ENCODE measurements around the gene CCDC50.

CCDC50 gene

DNA sequence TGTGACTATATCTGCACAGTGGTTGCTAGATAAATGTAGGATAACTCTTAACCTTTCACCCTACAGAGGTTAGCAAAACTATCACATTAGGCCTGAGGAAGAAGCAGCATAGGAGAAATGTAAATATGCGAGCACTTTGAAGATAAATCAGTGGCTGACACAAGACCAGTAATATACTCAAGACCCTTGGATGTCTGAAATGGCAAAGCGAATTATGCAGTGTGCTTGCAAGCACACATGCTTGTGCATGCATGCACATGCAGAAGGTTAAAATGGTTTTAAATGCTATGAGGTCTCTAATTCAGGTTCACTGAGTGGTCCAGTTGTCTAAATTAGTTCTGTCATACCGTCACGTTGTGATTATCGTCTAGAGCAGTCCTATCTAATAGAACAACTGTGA lies 14.7 kb downstream of the CCDC50 start:
- Mint-ChIP-seq H3K27me3 (ENCODE audit: low read depth) (no peaks in the 10 kb centered on the region), H3K4me3 (no peak overlapping the region), H3K4me1 (peaks cover 8% of the 10 kb centered on the region), H3K9me3 (no peaks in the 10 kb centered on the region), H3K36me3 (ENCODE audit: low read depth) (no peaks in the 10 kb centered on the region), H3K27ac (peak overlapping the region in 1 of 3 experiments; percentile 9)
- TF ChIP-seq, protein P1, sequence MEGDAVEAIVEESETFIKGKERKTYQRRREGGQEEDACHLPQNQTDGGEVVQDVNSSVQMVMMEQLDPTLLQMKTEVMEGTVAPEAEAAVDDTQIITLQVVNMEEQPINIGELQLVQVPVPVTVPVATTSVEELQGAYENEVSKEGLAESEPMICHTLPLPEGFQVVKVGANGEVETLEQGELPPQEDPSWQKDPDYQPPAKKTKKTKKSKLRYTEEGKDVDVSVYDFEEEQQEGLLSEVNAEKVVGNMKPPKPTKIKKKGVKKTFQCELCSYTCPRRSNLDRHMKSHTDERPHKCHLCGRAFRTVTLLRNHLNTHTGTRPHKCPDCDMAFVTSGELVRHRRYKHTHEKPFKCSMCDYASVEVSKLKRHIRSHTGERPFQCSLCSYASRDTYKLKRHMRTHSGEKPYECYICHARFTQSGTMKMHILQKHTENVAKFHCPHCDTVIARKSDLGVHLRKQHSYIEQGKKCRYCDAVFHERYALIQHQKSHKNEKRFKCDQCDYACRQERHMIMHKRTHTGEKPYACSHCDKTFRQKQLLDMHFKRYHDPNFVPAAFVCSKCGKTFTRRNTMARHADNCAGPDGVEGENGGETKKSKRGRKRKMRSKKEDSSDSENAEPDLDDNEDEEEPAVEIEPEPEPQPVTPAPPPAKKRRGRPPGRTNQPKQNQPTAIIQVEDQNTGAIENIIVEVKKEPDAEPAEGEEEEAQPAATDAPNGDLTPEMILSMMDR (IDR thresholded peaks at IDR 0.05; ENCODE audit: unreplicated experiment in 3 of 3) = no peak

DNA sequence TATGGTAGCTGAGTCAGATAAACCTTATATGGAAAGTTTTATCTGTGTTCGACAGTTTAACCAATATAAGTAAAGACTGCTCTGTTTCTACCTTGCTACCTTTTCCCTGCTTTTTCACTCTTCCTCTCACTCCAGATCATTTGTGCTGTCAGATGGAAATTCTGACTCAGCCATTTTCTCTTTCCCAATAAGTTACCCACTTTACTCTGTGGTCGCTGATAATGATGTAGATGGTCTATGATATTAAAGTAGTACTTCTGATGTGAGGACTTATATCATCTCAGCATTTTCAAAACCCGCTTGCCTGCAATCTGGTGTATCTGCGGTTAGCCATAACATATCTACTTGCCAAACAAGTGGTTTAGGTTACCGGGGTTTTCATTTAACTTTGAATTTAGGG lies 16.1 kb downstream of the CCDC50 start:
- Mint-ChIP-seq H3K4me1 (peaks cover 9% of the 10 kb centered on the region), H3K36me3 (ENCODE audit: low read depth) (no peaks in the 10 kb centered on the region), H3K27ac (no peak overlapping the region), H3K4me3 (no peak overlapping the region), H3K9me3 (no peaks in the 10 kb centered on the region), H3K27me3 (ENCODE audit: low read depth) (no peaks in the 10 kb centered on the region)
- TF ChIP-seq, protein P1 (IDR thresholded peaks at IDR 0.05; ENCODE audit: unreplicated experiment in 3 of 3) = no peak

DNA sequence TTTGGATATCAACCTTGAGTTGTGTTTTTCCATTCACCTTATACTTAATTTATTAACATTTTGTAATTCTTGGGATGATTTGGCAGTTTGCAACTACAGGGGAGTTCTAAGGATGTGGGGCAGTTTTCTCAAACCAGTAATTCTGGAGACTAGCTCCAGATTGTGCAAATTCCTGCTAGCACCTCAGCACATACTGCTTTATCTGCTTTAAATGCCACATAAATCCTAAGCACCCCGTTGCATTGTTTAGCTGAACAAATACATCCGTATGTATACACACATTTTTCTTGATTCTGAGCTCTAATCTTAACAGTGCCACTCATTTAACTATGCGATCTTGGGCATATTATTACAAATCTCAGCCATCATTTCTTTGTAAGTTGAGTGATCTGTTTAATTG lies 18.0 kb downstream of the CCDC50 start:
- no peaks in the 10 kb centered on the region for H3K36me3 Mint-ChIP-seq (ENCODE audit: low read depth)
- H3K9me3 Mint-ChIP-seq = no peaks in the 10 kb centered on the region
- H3K4me3 Mint-ChIP-seq = no peak overlapping the region
- no peaks in the 10 kb centered on the region for H3K27me3 Mint-ChIP-seq (ENCODE audit: low read depth)
- H3K4me1 Mint-ChIP-seq = peaks cover 16% of the 10 kb centered on the region
- TF ChIP-seq, protein P1 (IDR thresholded peaks at IDR 0.05; ENCODE audit: unreplicated experiment in 3 of 3) = no peak
- no peak overlapping the region for H3K27ac Mint-ChIP-seq

DNA sequence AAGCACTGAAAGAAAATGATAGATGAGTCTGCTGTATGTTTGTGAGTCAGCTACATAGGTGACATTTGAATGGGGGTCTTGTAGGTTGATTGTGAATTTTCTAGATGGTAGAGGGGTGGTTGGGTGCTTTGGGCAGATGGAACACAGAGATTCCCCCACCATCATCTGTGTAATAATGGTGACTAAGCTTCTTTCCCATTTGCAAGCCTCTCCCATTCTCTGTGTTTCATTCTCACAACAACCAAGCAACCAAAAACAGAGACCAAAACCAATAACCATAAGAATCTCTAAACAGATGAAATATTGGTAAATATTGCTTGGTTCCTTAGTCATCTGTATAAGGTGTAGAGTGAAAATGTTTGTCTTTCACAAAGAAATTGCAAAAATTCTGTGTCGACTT lies 18.9 kb downstream of the CCDC50 start:
- no peaks in the 10 kb centered on the region for H3K27me3 Mint-ChIP-seq (ENCODE audit: low read depth)
- H3K9me3 Mint-ChIP-seq = no peaks in the 10 kb centered on the region

DNA sequence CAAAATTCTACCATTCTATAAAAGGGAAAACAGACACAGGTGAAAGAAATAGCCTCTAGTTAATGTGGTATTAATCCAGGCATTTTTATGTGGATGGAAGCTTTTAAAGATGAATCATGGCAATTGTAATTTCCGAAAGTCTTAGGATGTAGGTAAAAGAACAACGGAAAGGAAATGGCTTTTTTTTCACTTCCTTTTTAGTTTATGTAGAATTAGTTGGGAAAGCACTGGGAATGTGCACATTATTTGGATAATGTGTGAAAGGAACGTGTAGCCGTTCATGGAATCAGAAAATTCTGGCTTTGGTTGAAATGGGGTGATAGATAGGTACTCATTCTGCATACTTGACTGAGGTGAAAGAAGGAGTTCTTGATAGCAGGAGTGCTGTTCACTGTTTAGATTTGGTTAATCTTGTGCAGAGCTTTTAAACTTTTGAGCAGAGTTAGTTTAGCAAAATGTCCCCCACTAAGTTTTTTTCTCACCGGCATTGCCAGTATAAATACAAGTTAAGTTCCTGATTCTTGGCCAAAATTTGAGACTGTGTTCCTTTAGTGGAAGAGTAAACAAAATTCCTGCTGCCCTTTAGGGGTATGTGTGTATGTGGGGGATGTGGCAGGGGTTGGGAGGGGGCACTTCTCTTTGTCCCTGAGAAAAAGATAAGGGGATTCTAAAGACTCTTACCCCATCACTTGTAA lies 21.3 kb downstream of the CCDC50 start:
- peak overlapping the region; percentile 50 to 89 (median 73) for H3K27ac Mint-ChIP-seq
- TF ChIP-seq, protein P1 (IDR thresholded peaks at IDR 0.05; ENCODE audit: unreplicated experiment in 3 of 3) = no peak
- no peaks in the 10 kb centered on the region for H3K27me3 Mint-ChIP-seq (ENCODE audit: low read depth)
- no peaks in the 10 kb centered on the region for H3K36me3 Mint-ChIP-seq (ENCODE audit: low read depth)
- no peak overlapping the region for H3K4me3 Mint-ChIP-seq
- no peaks in the 10 kb centered on the region for H3K9me3 Mint-ChIP-seq
- H3K4me1 Mint-ChIP-seq = peaks cover 8% of the 10 kb centered on the region

More for the DNA sequence above, 18.9 kb downstream of the CCDC50 start:
- Mint-ChIP-seq H3K4me3 (no peak overlapping the region), H3K4me1 (peaks cover 16% of the 10 kb centered on the region), H3K27ac (no peak overlapping the region), H3K36me3 (ENCODE audit: low read depth) (no peaks in the 10 kb centered on the region)
- TF ChIP-seq, protein P1 (IDR thresholded peaks at IDR 0.05; ENCODE audit: unreplicated experiment in 3 of 3) = no peak

DNA sequence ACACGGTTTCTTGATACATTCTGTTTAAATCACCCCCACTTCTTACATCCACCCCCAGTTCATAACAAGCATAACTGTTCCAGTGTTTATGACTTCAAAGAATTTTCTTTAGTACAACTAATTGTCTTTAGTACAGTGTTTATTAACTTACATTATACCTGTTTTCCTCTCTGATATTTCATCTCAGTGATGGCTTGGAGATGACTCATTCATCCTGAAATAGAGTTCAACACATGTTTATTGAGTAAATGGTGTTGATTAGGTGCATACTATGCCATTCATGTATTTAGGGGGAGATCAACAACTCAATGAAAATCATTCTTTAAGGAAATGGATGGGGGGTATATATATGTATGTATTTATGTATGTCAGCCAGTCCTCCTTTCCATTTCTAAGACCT lies 22.8 kb downstream of the CCDC50 start:
- Mint-ChIP-seq H3K27me3 (ENCODE audit: low read depth) (no peaks in the 10 kb centered on the region), H3K27ac (no peak overlapping the region), H3K9me3 (no peaks in the 10 kb centered on the region), H3K36me3 (ENCODE audit: low read depth) (peaks cover 2% of the 10 kb centered on the region), H3K4me1 (peaks cover 11% of the 10 kb centered on the region), H3K4me3 (no peak overlapping the region)
- TF ChIP-seq, protein P1 (IDR thresholded peaks at IDR 0.05; ENCODE audit: unreplicated experiment in 3 of 3) = no peak

Data from nephron (organoid).